ENCODE results near the gene CLOCK.

The CLOCK gene

GRCh38 chr4:55378617-55379467 is 167.9 kb downstream of the CLOCK start:
- DNase-seq: no peak
